ENCODE results near the gene BABAM2.

Gene BABAM2

DNA sequence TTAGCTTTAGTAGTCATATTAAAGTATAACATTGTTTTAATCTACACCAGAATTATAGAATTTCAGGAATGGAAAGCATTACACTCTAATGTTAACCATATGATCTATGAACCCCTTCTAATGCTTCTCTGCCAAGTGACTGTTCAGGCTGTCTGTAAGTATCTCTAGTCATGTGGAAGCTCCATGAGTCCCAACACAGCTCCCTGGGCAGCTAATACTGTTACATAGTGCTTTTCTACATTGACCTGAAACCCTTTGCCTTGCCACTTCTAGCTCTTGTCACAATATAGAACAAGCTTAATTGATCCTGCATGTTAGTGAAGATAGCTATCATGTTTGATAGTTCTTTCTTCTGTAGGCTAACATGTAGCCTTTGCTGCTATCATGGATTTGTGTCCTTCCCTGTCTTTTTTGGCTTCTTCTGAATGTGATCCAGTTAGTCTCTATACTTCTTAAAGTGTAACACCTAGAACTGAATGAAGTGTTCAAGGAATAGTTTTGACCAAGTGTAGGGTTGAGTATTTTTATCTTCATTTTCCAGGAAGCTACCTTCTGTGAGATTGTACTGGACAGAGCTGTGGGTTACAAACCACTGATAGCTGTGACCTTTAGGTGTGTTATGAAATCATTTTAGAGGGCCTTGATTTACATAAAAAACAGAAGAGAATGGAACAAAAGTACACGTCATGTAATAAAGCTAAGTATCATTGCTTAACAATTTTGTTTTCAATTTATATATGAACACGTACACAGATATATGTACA lies 23.7 kb downstream of the BABAM2 start:
- DNase-seq = peak; percentile 52

GRCh38 chr2:27914805-27915175 lies 24.3 kb downstream of the BABAM2 start:
- no peak for DNase-seq

GRCh38 chr2:27915191-27915590 lies 24.7 kb downstream of the BABAM2 start:
- DNase-seq = no peak

DNA sequence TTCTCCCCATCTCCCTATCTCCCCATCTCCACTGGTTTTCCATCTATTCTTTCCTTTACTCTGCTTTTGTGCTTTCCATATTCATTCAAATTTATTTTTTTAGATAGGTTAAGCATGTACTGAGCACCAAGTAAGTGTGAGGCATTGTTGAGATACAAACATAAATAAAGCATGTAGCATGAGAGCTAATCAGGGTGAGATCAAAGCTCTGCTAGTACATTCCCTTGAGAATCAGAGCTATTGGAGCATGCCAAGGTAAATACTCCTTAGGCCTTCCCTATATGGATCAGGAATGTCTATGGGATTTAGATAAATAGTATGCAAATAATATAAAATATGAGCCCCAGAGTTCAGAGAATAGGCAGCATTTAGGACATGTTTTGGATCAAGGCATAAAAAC lies 25.3 kb downstream of the BABAM2 start:
- no peak for DNase-seq

GRCh38 chr2:27916293-27916995 lies 25.9 kb downstream of the BABAM2 start:
- DNase-seq = no peak

- DNase-seq = peak; percentile 39
Observed at GRCh38 chr2:27920148-27920885, 29.8 kb downstream of the BABAM2 start.

DNA sequence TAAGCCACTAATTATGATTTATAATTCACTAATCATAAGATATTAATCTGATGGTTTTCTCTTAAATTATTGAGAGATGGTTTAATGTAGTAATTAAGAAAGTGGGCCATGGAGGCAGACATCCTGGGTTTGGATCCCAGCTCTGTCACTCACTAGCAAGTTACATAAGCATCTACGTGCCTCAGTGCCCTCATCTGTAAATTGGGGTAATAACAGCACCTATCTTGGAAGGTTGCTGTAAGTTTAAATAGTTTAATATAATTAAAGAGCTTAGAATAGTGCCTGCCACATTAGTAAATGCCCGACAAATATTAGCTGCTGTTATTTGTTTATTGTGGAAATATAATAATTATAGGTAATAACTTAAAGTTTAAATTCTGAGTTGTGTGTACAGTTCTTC lies 30.9 kb downstream of the BABAM2 start:
- DNase-seq = no peak

DNA sequence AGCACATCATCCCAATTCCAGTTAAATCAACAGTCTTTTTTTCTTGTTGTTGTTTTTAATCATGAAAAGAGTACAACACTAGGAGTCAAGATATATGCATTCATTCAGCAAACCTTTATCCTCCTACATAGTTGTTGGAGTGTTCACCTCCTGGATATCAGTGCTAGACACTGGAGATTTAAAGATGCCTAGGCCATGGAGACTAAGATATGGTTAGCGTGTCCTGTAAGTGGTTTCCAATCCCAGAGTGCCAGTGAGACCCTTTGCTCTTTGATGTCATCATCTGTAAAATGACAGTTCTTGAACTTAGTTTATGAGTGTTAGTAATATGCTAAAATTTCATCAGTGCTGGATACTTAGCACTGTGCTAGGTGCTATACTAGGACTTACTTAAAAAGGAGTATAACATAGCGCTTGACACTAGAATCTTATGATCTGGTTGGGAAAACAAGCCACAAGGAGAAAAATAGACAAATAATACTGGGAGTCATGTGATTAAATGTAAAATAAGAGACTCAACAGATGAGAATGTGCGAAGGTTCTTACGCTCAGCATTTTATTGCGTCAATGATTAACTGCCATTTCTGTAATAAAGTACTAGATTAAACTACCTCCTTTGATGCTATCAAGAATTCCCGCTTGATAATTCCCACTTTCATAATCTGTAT lies 31.5 kb downstream of the BABAM2 start:
- DNase-seq = no peak

DNA sequence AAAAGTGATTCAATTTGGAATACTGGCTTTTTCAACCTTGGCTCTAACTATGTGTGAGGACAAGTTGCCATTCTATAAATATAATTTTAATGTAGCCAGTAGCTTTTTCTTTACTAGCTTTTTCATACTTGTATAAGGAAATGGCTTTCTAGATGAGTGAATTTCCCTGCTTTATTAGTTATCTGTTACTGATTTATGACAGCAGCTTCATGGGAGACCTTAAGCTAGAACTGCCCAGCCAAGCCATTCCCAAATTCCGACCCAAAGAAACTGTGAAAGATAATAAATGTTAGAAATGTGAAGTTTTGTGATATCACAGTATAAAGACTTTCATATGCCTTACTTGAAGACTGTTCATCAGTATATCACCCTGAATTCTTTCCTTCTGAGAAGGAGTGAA lies 32.3 kb downstream of the BABAM2 start:
- DNase-seq = no peak

DNA sequence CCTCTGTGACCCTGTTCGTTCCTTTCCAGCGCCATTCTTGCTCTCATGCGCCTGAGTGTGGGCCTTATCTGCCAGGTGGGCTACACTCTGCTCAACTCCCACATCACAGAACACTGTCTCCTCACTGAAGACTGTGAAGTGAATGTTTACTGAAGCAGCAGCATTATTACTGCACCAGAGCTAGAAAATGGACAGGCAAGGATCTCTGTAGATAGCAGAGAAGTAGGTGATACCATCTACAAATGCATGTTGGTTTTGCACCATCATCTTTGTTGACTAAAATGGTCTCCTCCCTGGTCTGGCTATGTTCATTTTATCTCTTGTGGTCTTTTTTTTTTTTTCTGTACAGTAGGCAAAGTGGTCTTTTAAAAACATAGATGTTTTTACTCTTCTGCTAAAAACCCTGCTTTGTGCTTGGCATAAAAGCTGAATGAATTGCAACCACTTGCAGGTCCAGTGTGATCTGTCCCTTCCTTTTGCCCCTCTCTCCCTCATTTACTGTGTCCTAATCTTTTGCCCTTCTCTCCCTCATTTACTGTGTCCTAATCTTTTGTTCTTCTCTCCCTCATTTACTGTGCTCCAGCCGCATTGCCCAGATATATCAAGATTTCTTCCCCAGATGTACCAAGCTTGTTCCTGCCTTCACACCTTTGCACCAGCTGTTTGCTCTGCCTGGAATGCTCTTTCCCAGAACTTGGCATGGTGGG lies 35.4 kb downstream of the BABAM2 start:
- no peak for DNase-seq

DNA sequence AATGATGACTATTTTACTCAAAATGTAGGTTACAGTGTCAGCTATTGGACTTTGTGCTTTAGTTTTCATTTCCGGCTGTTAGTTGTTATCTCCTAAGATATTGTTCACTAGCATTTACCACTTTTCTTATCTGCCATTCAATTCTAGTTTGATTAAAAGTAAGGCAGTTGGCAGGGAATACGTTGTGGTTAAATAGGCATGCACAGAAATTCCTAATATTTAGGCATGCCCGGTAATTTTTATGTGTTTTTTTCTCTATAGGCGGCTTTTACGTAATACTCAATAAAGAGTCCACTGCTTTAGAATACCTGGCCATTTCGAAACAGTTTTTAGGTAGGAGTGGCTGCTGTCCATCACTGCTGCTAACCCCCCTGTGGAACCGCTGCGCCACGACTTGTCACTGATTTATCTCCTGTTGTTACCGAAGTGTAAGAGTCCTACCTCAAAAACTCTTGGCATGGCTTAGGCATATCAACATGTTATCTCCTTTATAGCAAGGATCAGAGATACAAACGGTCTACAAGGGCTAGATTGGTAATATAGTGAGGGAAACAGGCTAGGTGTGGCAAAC lies 39.5 kb downstream of the BABAM2 start:
- no peak for DNase-seq

DNA sequence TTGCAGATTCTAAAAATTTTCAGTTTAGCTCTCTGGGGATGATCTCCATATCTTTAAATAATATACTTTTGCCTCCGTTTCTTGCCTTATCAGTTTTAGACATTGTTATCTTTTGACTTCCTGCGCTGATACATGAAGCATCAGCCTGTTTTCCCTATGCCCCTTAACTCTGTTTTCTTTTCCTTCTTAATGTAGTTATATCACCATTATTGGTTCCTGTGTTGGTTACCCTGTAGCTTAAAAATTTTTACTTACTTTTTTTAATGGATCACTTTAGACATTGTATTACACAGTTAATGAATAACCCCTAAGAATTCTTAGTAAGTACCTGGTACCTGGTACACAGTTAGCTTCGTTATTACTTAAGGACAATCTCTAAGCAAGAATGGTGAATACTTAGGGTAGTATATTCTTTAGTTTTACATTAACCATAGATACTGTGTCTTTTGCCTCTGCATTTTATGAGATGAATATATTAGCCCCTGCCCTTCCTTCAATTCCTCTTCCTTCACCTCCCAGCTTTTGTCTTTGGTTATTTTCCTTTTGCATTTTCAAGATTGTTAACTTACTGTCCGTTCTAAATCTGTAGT lies 40.9 kb downstream of the BABAM2 start:
- no peak for DNase-seq

GRCh38 chr2:27932396-27932795 lies 41.9 kb downstream of the BABAM2 start:
- peak; percentile 57 for DNase-seq

- no peak for DNase-seq
Observed at GRCh38 chr2:27935026-27935425, 44.5 kb downstream of the BABAM2 start.

GRCh38 chr2:27940090-27940671 lies 49.7 kb downstream of the BABAM2 start:
- DNase-seq = no peak

GRCh38 chr2:27940982-27941381 lies 50.5 kb downstream of the BABAM2 start:
- DNase-seq = no peak

DNA sequence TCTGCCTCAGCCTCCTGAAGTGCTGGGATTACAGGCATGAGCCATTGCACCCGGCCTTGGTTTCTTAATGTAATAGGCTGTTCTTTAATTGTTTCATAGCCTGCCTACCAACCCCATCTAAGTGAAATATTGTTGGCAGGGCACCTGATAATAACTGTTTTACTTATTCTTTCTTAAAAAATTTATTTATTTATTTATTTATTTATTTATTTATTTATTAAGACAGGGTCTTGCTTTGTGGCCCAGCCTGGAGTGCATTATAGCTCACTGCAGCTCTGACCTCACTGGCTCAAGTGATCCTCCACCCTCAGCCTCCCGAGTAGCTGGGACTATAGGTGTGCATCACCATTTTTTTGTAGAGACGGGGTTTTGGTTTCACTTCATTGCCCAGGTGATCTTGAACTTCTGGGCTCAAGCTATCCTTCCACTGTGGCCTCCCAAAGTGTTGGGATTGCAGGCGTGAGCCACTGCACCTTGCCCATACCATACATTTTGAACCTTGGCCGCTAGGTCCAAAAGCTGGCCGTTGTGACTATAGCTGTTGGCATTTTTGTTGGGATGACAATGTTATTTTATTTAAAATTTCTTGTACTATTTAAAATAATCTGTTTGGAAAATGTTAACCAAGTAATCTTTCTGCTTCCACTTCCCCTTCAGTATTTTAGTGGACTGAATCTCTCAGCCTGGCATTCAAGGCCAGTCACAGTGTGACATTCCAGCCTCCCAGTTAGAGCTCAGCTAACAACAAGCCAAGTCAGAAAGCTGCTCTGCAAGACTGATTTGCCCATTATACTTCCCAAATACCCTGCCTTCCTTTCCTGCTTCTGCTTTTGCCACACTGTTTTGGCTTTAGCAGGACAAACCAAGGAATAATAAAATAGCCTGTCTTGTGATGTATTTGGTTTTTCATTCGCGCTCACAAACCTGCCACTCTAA lies 52.4 kb downstream of the BABAM2 start:
- DNase-seq = no peak

DNA sequence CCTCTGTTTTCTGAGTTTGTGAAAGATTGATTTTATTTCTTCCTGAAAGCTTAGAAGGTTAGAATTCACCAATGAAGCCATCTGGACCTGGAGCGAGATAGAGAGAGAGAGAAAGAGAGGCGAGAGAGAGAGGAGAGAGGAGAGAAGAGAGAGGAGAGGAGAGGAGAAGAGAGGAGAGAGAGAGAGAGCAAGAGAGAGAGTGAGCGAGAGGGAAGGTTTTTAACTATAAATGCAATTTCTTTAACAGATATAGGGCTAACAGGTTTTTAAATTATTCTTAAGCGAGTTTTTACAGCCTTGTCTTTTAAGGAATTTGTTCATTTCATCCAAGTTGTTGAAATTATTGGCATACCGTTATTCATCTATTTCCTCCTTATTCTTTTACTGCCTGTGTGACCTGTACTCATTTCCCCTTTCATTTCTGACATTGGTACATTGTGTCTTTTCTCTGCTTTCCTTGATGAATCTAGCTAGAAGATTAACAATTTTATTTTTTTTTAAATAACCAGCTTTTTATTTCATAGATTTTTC lies 56.1 kb downstream of the BABAM2 start:
- DNase-seq = no peak

DNA sequence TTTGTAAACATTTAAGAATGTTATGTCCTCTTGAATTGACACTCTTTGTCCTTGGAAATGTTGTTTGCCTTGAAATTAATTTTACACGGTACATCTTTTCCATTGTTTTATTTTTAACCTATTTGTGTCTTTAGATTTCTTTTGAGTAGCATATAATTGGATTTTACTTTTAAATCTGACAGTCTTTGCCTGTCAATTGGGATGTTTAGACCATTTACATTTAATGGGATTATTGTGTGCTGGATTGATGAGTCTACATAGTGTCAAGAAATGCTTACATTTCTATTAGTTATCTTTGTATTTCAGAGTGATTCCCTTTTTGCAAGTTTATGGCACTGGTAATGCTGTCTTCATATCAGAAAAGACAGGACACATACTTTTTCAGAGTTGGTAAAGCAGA lies 61.5 kb downstream of the BABAM2 start:
- DNase-seq = no peak

DNA sequence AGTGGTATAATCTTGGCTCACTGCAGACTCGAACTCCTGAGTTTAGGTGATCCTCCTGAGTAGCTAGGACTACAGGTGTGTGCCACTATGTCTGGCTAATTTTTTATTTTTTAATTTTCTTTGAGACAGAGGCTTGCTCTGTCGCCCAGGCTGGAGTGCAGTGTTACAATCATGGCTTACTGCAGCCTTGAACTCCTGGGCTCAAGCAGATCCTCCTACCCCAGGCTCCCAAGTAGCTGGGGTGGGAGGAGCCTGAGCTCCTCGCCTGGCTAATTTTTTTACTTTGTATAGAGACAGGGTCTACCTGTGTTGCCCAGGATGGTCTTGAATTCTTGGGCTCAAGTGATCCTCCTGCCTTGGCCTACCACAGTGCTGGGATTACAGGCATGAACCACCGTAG lies 62.5 kb downstream of the BABAM2 start:
- no peak for DNase-seq
